NCI-H2196 (cell line): Measurements from ENCODE around the gene VLDLR.

Experiments
- DNase-seq: peaks from one replicate; lab custom pipeline; 2025; ENCODE audit not compliant: unreplicated experiment; lab: John Stamatoyannopoulos, UW

The VLDLR gene

GRCh38 chr9:2620919-2621721 is 467 bp upstream of the VLDLR start:
- DNase-seq, result peak; percentile 91

- DNase-seq, result peak; percentile 67
These were observed 1.1 kb downstream of the VLDLR start for GRCh38 chr9:2622461-2623287.

- DNase-seq, result peak; percentile 81
These were observed 1.9 kb downstream of the VLDLR start for GRCh38 chr9:2623288-2624050.

GRCh38 chr9:2624051-2624682 is 2.6 kb downstream of the VLDLR start:
- no peak for DNase-seq

- DNase-seq, result no peak
These were observed 3.8 kb downstream of the VLDLR start for GRCh38 chr9:2625427-2625826.

- DNase-seq, result no peak
These were observed 7.3 kb downstream of the VLDLR start for GRCh38 chr9:2628919-2629318.

- no peak for DNase-seq
These were observed 8.6 kb downstream of the VLDLR start for GRCh38 chr9:2630158-2630557.

- no peak for DNase-seq
These were observed 9.7 kb downstream of the VLDLR start for GRCh38 chr9:2631263-2631662.

- DNase-seq, result no peak
These were observed 12.6 kb downstream of the VLDLR start for GRCh38 chr9:2634153-2634552.

- DNase-seq, result no peak
These were observed 13.2 kb downstream of the VLDLR start for GRCh38 chr9:2634818-2635217.

- DNase-seq, result no peak
These were observed 14.3 kb downstream of the VLDLR start for GRCh38 chr9:2635922-2636321.

- no peak for DNase-seq
These were observed 15.8 kb downstream of the VLDLR start for GRCh38 chr9:2637390-2637789.

GRCh38 chr9:2638871-2639673 is 17.5 kb downstream of the VLDLR start:
- no peak for DNase-seq

- no peak for DNase-seq
These were observed 18.2 kb downstream of the VLDLR start for GRCh38 chr9:2639786-2640185.

- DNase-seq, result no peak
These were observed 19.0 kb downstream of the VLDLR start for GRCh38 chr9:2640570-2640969.

- DNase-seq, result no peak
These were observed 19.4 kb downstream of the VLDLR start for GRCh38 chr9:2641033-2641432.

GRCh38 chr9:2642068-2642467 is 20.5 kb downstream of the VLDLR start:
- no peak for DNase-seq

GRCh38 chr9:2645569-2645968 is 24.0 kb downstream of the VLDLR start:
- DNase-seq, result no peak

GRCh38 chr9:2655411-2655901 is 33.9 kb downstream of the VLDLR start:
- peak; percentile 19 for DNase-seq

GRCh38 chr9:2657427-2657826 is 35.8 kb downstream of the VLDLR start:
- no peak for DNase-seq
